ENCODE data around the gene ATP5MC2. TPM values are rescaled to one million over a fixed set of nuclear protein-coding genes. Genes with fewer than 3 reads are reported as not detected.

Gene ATP5MC2
- total and polyA plus RNA-seq, 10 of the 15 experiments (the other 5 are each of a cell fraction or from before 2014, with no cell fraction given), result 379 to 1,090 (median 525) TPM

DNA sequence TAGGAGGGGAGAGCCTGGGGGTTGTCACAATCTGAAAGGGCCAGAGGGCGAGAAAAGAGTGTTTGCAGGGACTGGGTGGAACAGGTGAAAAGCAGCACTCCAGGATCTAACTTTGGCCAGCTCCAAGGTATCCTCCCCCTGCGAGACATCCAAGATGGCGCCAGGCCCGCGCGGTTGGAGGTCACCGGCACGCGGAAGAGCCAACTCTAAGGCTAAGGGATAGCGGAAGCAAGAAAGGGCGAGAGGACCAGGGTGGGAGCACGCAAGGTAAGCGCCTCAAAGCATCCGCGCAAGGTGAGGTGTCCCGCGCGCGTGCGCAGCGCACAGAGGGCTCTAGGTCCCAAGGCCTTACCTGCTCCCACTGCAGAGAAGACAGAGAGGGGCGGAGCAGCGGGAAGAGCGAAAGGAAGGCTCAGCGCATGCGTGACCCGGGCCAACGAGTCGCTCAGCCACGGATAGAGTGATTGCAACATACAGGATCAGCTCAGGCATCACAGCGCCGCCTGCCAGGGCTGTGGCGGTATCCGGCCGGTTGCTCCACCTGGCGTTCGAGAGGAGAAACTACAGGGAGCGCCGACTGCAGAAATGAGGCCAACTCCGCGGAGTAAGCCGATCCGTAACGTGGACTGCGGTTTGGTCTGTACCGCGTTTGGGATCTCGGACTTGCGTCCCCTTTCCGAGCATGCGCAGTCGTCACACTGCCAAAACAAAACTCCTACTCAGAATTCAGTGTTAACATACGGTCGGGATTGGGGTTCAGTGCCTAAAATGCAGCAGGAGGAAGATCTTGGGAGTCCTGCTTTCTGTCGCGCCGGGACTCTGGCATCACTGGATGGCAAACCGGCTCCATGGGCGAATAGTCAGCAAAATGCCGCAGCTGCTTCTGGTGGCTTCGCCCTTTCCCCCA lies at the start of gene ATP5MC2 (continued):
- TF ChIP-seq, protein P1, sequence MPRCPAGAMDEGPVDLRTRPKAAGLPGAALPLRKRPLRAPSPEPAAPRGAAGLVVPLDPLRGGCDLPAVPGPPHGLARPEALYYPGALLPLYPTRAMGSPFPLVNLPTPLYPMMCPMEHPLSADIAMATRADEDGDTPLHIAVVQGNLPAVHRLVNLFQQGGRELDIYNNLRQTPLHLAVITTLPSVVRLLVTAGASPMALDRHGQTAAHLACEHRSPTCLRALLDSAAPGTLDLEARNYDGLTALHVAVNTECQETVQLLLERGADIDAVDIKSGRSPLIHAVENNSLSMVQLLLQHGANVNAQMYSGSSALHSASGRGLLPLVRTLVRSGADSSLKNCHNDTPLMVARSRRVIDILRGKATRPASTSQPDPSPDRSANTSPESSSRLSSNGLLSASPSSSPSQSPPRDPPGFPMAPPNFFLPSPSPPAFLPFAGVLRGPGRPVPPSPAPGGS (IDR thresholded peaks at IDR 0.05; ENCODE audit: borderline replicate concordance, insufficient read depth, low read depth, low read length, poor library complexity, severe bottlenecking), result peak; percentile 82
- TF ChIP-seq IKZF2 (IDR thresholded peaks at IDR 0.05) (peak; percentile 88 to 91), NBN (IDR thresholded peaks at IDR 0.05) (peak; percentile 96), MTA2 (IDR thresholded peaks at IDR 0.05; ENCODE audit: low read depth) (peak; percentile 61), MXI1 (IDR thresholded peaks at IDR 0.05; ENCODE audit: low read depth, low read length) (peak; percentile 36; the same call in 1 of the 2 replicates), SUZ12 (IDR thresholded peaks at IDR 0.05; ENCODE audit: unreplicated experiment) (no peak), YY1 (IDR thresholded peaks at IDR 0.05; ENCODE audit: low read depth, low read length) (peak; percentile 97), WRNIP1 (IDR thresholded peaks at IDR 0.05; ENCODE audit: borderline replicate concordance, low read depth, low read length) (peak; percentile 51; the same call in 1 of the 2 replicates), POLR2AphosphoS2 (IDR thresholded peaks at IDR 0.05; ENCODE audit: low read depth, low read length) (peak; percentile 73), MEF2B (IDR thresholded peaks at IDR 0.05; ENCODE audit: partially characterized antibody, poor library complexity, severe bottlenecking) (peak; percentile 51), MYB (IDR thresholded peaks at IDR 0.05; ENCODE audit: borderline replicate concordance, low read depth, low read length) (no peak), SIX5 (IDR thresholded peaks at IDR 0.05; ENCODE audit: low read depth, low read length, severe bottlenecking) (no peak), RELA (IDR thresholded peaks at IDR 0.05; ENCODE audit: borderline replicate concordance, partially characterized antibody) (peak; percentile 38), SKIL (IDR thresholded peaks at IDR 0.05; ENCODE audit: low read depth, poor library complexity, severe bottlenecking) (peak; percentile 61), EZH2 (IDR thresholded peaks at IDR 0.05; ENCODE audit: borderline replicate concordance, control insufficient read depth, low read depth, low read length) (no peak)
- TF ChIP-seq, protein P2, sequence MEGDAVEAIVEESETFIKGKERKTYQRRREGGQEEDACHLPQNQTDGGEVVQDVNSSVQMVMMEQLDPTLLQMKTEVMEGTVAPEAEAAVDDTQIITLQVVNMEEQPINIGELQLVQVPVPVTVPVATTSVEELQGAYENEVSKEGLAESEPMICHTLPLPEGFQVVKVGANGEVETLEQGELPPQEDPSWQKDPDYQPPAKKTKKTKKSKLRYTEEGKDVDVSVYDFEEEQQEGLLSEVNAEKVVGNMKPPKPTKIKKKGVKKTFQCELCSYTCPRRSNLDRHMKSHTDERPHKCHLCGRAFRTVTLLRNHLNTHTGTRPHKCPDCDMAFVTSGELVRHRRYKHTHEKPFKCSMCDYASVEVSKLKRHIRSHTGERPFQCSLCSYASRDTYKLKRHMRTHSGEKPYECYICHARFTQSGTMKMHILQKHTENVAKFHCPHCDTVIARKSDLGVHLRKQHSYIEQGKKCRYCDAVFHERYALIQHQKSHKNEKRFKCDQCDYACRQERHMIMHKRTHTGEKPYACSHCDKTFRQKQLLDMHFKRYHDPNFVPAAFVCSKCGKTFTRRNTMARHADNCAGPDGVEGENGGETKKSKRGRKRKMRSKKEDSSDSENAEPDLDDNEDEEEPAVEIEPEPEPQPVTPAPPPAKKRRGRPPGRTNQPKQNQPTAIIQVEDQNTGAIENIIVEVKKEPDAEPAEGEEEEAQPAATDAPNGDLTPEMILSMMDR (IDR thresholded peaks at IDR 0.05 in 2 of 3, conservative IDR thresholded peaks at IDR 0.05 in 1 of 3; ENCODE audit: control insufficient read depth in 2 of 3, extremely low read depth in 1 of 3, insufficient read depth in 1 of 3, low read depth in 3 of 3, low read length in 3 of 3), result peak; percentile 100; a peak in 5 of 6 replicates
- TF ChIP-seq, protein P3, sequence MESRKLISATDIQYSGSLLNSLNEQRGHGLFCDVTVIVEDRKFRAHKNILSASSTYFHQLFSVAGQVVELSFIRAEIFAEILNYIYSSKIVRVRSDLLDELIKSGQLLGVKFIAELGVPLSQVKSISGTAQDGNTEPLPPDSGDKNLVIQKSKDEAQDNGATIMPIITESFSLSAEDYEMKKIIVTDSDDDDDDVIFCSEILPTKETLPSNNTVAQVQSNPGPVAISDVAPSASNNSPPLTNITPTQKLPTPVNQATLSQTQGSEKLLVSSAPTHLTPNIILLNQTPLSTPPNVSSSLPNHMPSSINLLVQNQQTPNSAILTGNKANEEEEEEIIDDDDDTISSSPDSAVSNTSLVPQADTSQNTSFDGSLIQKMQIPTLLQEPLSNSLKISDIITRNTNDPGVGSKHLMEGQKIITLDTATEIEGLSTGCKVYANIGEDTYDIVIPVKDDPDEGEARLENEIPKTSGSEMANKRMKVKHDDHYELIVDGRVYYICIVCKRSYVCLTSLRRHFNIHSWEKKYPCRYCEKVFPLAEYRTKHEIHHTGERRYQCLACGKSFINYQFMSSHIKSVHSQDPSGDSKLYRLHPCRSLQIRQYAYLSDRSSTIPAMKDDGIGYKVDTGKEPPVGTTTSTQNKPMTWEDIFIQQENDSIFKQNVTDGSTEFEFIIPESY (IDR thresholded peaks at IDR 0.05), result no peak
